CD14-positive monocyte (primary cell): ENCODE measurements around the gene SPAG16. TPM values are rescaled to one million over a fixed set of nuclear protein-coding genes. Genes with fewer than 3 reads are reported as not detected.

Source experiments
- DNase-seq, 3 donors: peaks; one replicate each; pipeline ENCODE4 v3.0.0-alpha.2; 2011 to 2022
- H2AFZ ChIP-seq: 2 replicates; pipeline ENCODE4 v1.6.0; 2012; ENCODE audit warnings: mild to moderate bottlenecking, low read depth, low read length, inconsistent platforms; ENCODE audit not compliant: insufficient read depth, poor library complexity, severe bottlenecking
- H3K27ac ChIP-seq, 2 donors: 1 replicate in 1 of 2; 2 replicates in 1 of 2; pipeline ENCODE4 v1.5.1; 2012 to 2013; ENCODE audit warnings: low read length in 2 of 2, control low read depth in 1 of 2, inconsistent platforms in 1 of 2, low read depth in 1 of 2, mild to moderate bottlenecking in 1 of 2
- H3K27me3 ChIP-seq, 2 donors: one replicate each; pipeline versions ENCODE4 v1.6.0 to v1.6.1; 2011 to 2013; ENCODE audit warnings: low read length in 2 of 2; ENCODE audit not compliant: control insufficient read depth in 2 of 2, insufficient read depth in 2 of 2
- H3K36me3 ChIP-seq, 2 donors: replicated peaks in 1 of 2; 1 replicate in 1 of 2; 2 replicates in 1 of 2; pipeline versions ENCODE4 v1.5.1 to v1.6.1; 2012 to 2013; ENCODE audit warnings: low read length in 2 of 2, control low read depth in 1 of 2, inconsistent platforms in 1 of 2, mild to moderate bottlenecking in 1 of 2; ENCODE audit not compliant: insufficient read depth in 2 of 2, control insufficient read depth in 1 of 2
- H3K4me1 ChIP-seq, 2 donors: 1 replicate in 1 of 2; 2 replicates in 1 of 2; pipeline versions ENCODE4 v1.5.1 to v1.6.1; 2012 to 2013; ENCODE audit warnings: low read length in 2 of 2, control low read depth in 1 of 2, inconsistent platforms in 1 of 2, mild to moderate bottlenecking in 1 of 2, moderate library complexity in 1 of 2; ENCODE audit not compliant: insufficient read depth in 2 of 2, control insufficient read depth in 1 of 2
- H3K4me2 ChIP-seq: replicated peaks from 2 replicates; pipeline ENCODE3; 2012; ENCODE audit warnings: low read length, moderate library complexity, mild to moderate bottlenecking; ENCODE audit not compliant: poor library complexity, severe bottlenecking; ENCODE audit errors: extremely low read depth
- H3K4me3 ChIP-seq, 3 experiments: fragments of 200-600 bp in 1 of 3; sonication (generic) in 1 of 3; replicated peaks in 1 of 3; 1 replicate in 2 of 3; 2 replicates in 1 of 3; pipeline ENCODE4 v1.5.1; 2011 to 2013; ENCODE audit warnings: low read length in 3 of 3, mild to moderate bottlenecking in 3 of 3, control low read depth in 2 of 3, low read depth in 2 of 3, inconsistent platforms in 1 of 3, moderate library complexity in 1 of 3
- H3K79me2 ChIP-seq: 2 replicates; pipeline ENCODE4 v1.6.0; 2012; ENCODE audit warnings: mild to moderate bottlenecking, control low read depth, inconsistent platforms, low read length, moderate library complexity; ENCODE audit not compliant: insufficient read depth
- H3K9ac ChIP-seq: 2 replicates; pipeline ENCODE4 v1.6.0; 2017; ENCODE audit warnings: low read length, mild to moderate bottlenecking; ENCODE audit not compliant: insufficient read depth, poor library complexity, severe bottlenecking
- H3K9me3 ChIP-seq, 2 donors: replicated peaks in 1 of 2; 1 replicate in 1 of 2; 2 replicates in 1 of 2; pipeline versions ENCODE4 v1.5.1 to v1.6.1; 2012 to 2013; ENCODE audit warnings: low read length in 2 of 2, control low read depth in 1 of 2; ENCODE audit not compliant: control insufficient read depth in 1 of 2, insufficient read depth in 1 of 2
- H4K20me1 ChIP-seq: 2 replicates; pipeline ENCODE4 v1.6.0; 2012; ENCODE audit warnings: mild to moderate bottlenecking, low read length, control low read depth, moderate library complexity; ENCODE audit not compliant: insufficient read depth
- H3K27ac Mint-ChIP-seq, 7 donors: one replicate each; pipeline ENCODE4 v1.8.0; 2020; ENCODE audit warnings: mild to moderate bottlenecking in 7 of 7, mixed read lengths in 7 of 7, moderate library complexity in 6 of 7, inconsistent platforms in 2 of 7
- H3K27me3 Mint-ChIP-seq, 3 donors: one replicate each; pipeline ENCODE4 v1.8.0; 2021 to 2022; ENCODE audit warnings: low read depth in 3 of 3, mild to moderate bottlenecking in 3 of 3, mixed read lengths in 3 of 3, moderate library complexity in 3 of 3, inconsistent platforms in 1 of 3
- H3K36me3 Mint-ChIP-seq, 2 donors: one replicate each; pipeline ENCODE4 v1.8.0; 2020; ENCODE audit warnings: mixed read lengths in 2 of 2, inconsistent platforms in 1 of 2, mild to moderate bottlenecking in 1 of 2
- H3K4me1 Mint-ChIP-seq: one replicate; pipeline ENCODE4 v1.8.0; 2020; ENCODE audit warnings: mild to moderate bottlenecking, mixed read lengths
- H3K4me3 Mint-ChIP-seq, 2 donors: one replicate each; pipeline ENCODE4 v1.8.0; 2020; ENCODE audit warnings: mild to moderate bottlenecking in 2 of 2, mixed read lengths in 2 of 2, moderate library complexity in 1 of 2
- H3K9me3 Mint-ChIP-seq, 7 donors: one replicate each; pipeline ENCODE4 v1.8.0; 2020 to 2022; ENCODE audit warnings: mixed read lengths in 7 of 7, mild to moderate bottlenecking in 6 of 7, moderate library complexity in 6 of 7, inconsistent platforms in 2 of 7
- CTCF ChIP-seq: fragments of 200-600 bp; IDR thresholded peaks from one replicate; pipeline ENCODE4 v1.8.0; 2022; ENCODE audit warnings: antibody characterized with exemption, mild to moderate bottlenecking
- WGBS: methylation state at CpG from one replicate; pipeline ENCODE4 v1.1.5; 2013; ENCODE audit warnings: missing lambda C conversion rate; ENCODE audit not compliant: insufficient coverage; 5-methylcytosine and 5-hydroxymethylcytosine counted together
- intact Hi-C, 2 donors: fragments of 100-400 bp; cut with micrococcal nuclease; formaldehyde crosslinking; loops; one replicate each; pipeline versions ENCODE4 v1.15.0 to v1.15.1; 2023
- polyA plus RNA-seq, 3 donors: library from polyadenylated mRNA; depleted of rRNA in 1 of 3; unstranded in 2 of 3; stranded (reverse) in 1 of 3; fragments of 300-500 nt in 2 of 3; fragments of >200 nt in 1 of 3; fragmentation: Illumina TruSeq in 2 of 3; gene quantifications; 1 replicate in 2 of 3; 2 replicates in 1 of 3; pipeline ENCODE4 v1.2.3, GENCODE V29; 2012 to 2021

The SPAG16 gene
- polyA plus RNA-seq, 3 donors = 0.12 to 0.30 TPM; not detected in 1

DNA sequence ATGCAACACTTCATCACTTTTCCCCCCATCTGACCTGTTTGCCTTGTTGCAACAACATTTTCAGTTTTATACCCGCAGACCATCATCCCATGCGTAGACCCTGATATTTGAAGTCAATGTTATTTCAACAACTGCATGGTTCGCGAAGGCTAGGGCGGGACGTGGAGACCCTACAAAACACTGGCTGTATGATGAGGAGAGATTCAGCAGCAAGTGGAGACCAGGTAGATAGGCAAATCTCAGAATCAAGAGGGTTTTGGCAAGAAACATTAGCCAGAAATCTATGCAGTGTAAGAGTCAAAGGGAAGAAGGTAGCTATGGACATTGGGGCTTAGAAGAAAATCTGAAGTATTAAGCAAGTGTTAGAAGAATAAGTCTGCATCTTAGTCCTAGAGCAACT, 42.4 kb upstream of the SPAG16 start:
- H3K36me3 ChIP-seq = no peaks in the 10 kb centered on the region
- no peaks in the 10 kb centered on the region for H4K20me1 ChIP-seq
- H3K9ac ChIP-seq = no peak overlapping the region
- Mint-ChIP-seq H3K4me3 (no peak overlapping the region), H3K27ac (no peak overlapping the region), H3K27me3 (no peaks in the 10 kb centered on the region), H3K36me3 (no peaks in the 10 kb centered on the region), H3K9me3 (no peaks in the 10 kb centered on the region), H3K4me1 (no peaks in the 10 kb centered on the region)
- H2AFZ ChIP-seq = no peak overlapping the region
- no peak overlapping the region for H3K4me3 ChIP-seq
- H3K27ac ChIP-seq = no peak overlapping the region
- TF ChIP-seq CTCF = no peak
- no peaks in the 10 kb centered on the region for H3K27me3 ChIP-seq
- H3K9me3 ChIP-seq = no peaks in the 10 kb centered on the region
- no peaks in the 10 kb centered on the region for H3K4me1 ChIP-seq
- intact Hi-C loops = no loop called here
- WGBS = 100% methylated on average over 4 of the region's 6 CpGs
- no peak for DNase-seq
- no peak overlapping the region for H3K4me2 ChIP-seq
- no peaks in the 10 kb centered on the region for H3K79me2 ChIP-seq

DNA sequence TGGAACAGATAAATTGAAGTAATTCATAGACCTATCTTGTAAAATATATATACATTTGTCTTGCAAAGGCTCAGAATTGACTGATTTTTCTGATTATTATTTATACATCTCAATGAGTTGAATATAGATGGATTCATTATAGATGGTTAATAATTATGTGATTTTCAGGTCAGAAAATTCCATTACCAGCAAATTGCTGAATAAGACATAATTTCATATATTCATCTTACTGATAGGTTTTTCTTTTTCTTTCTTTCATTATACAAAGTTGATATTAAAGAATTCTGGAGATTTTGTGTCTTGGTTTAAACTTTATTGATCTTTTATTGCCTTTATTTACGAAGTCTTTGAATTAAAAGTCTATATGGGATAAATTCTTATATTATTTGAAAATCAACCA, 41.6 kb upstream of the SPAG16 start:
- H3K4me1 ChIP-seq = no peaks in the 10 kb centered on the region
- intact Hi-C loops = no loop called here
- no peaks in the 10 kb centered on the region for H3K79me2 ChIP-seq
- no peaks in the 10 kb centered on the region for H3K4me1 Mint-ChIP-seq
- H3K27ac Mint-ChIP-seq = no peak overlapping the region
- no peak overlapping the region for H2AFZ ChIP-seq
- no peaks in the 10 kb centered on the region for H3K27me3 Mint-ChIP-seq
- H3K4me2 ChIP-seq = no peak overlapping the region
- no peaks in the 10 kb centered on the region for H3K27me3 ChIP-seq
- no peak overlapping the region for H3K4me3 ChIP-seq
- H3K4me3 Mint-ChIP-seq = no peak overlapping the region
- DNase-seq = no peak
- no peak for TF ChIP-seq CTCF
- no peaks in the 10 kb centered on the region for H3K9me3 Mint-ChIP-seq
- no peak overlapping the region for H3K9ac ChIP-seq
- no peaks in the 10 kb centered on the region for H3K36me3 Mint-ChIP-seq
- H3K27ac ChIP-seq = no peak overlapping the region
- H3K9me3 ChIP-seq = no peaks in the 10 kb centered on the region
- no CpG with 5 or more reads among the region's 1 CpG for WGBS
- H3K36me3 ChIP-seq = no peaks in the 10 kb centered on the region
- no peaks in the 10 kb centered on the region for H4K20me1 ChIP-seq
